Measurements from ENCODE around the gene FAM241B. TPM values are rescaled to one million over a fixed set of nuclear protein-coding genes. Genes with fewer than 3 reads are reported as not detected.

FAM241B gene
- total and polyA plus RNA-seq, 7 donors: 1.1 to 6.2 (median 2.8) TPM

GRCh38 chr10:69677985-69678654, 48.1 kb downstream of the FAM241B start:
- intact Hi-C loops (cut with DNase I): loop anchor here in 1 of 2 donors (5.0 kb wide), 1 partner anchor 1296 kb away; no protein-coding TSS in a partner anchor
- ATAC-seq: no peak
- no peaks in the 10 kb centered on the region for H3K9me3 ChIP-seq

DNA sequence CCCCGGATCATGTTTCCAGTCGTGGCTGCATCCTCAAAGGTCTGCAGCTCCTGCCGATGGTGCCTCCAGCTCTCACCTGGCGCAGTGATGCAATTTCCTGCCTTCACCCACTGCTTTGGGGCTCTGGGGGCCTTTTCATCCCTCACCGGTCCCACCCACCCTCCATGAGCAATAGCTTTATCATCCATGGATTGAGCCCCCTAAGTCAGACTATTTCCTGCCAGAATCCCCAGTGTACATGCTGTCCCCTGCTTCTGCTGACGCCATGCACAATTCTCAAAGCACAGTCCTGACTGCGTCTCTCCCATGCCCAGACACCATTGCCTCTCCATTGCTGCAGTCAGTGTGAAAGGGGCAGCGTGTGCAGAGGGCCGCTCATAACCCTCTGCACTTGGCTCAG, 49.7 kb downstream of the FAM241B start:
- 61 to 65% (median 64%) methylated on average over 9 of the region's 9 CpGs for WGBS, 3 donors
- no peaks in the 10 kb centered on the region for H3K36me3 ChIP-seq (ENCODE audit: insufficient read depth in 1 of 2, low read depth in 1 of 2)
- DNase-seq: no peak
- no peak overlapping the region for H3K4me3 ChIP-seq
- no peak for ATAC-seq
- intact Hi-C loops (cut with DNase I): loop anchor here in 1 of 2 donors (5.0 kb wide), 1 partner anchor 1297 kb away; no protein-coding TSS in a partner anchor
- no peak overlapping the region for H3K27ac ChIP-seq
- H3K27me3 ChIP-seq (ENCODE audit: insufficient read depth in 3 of 3, low read length in 2 of 3): peaks cover 0 to 4% (median 2%) of the 10 kb centered on the region in 3 donors
- no peaks in the 10 kb centered on the region for H3K9me3 ChIP-seq
- H3K4me1 ChIP-seq: no peaks in the 10 kb centered on the region
- TF ChIP-seq, protein P1, sequence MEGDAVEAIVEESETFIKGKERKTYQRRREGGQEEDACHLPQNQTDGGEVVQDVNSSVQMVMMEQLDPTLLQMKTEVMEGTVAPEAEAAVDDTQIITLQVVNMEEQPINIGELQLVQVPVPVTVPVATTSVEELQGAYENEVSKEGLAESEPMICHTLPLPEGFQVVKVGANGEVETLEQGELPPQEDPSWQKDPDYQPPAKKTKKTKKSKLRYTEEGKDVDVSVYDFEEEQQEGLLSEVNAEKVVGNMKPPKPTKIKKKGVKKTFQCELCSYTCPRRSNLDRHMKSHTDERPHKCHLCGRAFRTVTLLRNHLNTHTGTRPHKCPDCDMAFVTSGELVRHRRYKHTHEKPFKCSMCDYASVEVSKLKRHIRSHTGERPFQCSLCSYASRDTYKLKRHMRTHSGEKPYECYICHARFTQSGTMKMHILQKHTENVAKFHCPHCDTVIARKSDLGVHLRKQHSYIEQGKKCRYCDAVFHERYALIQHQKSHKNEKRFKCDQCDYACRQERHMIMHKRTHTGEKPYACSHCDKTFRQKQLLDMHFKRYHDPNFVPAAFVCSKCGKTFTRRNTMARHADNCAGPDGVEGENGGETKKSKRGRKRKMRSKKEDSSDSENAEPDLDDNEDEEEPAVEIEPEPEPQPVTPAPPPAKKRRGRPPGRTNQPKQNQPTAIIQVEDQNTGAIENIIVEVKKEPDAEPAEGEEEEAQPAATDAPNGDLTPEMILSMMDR (IDR thresholded peaks at IDR 0.05): no peak

More at GRCh38 chr10:69677985-69678654, 48.1 kb downstream of the FAM241B start:
- H3K4me3 ChIP-seq: no peak overlapping the region
- WGBS, 3 donors: 72 to 73% (median 72%) methylated on average over 20 of the region's 20 CpGs
- no peak overlapping the region for H3K27ac ChIP-seq
- no peak for DNase-seq
- H3K36me3 ChIP-seq (ENCODE audit: insufficient read depth in 1 of 2, low read depth in 1 of 2): no peaks in the 10 kb centered on the region
- H3K4me1 ChIP-seq: no peaks in the 10 kb centered on the region
- TF ChIP-seq, protein P1 (IDR thresholded peaks at IDR 0.05): no peak
- H3K27me3 ChIP-seq (ENCODE audit: insufficient read depth in 3 of 3, low read length in 2 of 3): peaks cover 0 to 4% (median 2%) of the 10 kb centered on the region in 3 donors

DNA sequence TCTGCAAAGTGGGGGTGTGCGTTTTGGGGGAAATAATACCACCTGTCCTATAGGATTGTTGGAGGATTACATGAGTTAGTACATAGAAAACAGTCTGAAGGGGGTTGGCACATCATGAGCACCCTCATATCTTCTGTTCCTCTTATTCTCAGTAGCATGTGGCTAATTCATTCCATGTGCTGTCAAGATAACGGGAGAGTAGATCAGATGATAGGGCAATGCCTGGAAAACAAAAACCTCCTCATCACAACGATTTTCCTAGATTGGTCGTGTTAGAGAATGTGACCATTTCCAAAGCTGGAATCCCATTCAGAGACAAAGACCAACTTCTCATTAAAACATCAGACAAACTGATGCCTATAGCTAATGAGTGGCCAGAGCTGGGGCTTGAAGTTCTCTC, 50.6 kb downstream of the FAM241B start:
- 63 to 72% (median 70%) methylated on average over 4 of the region's 4 CpGs for WGBS, 3 donors
- Histone ChIP-seq H3K4me1 (peaks cover 4% of the 10 kb centered on the region), H3K9me3 (no peaks in the 10 kb centered on the region), H3K27me3 (ENCODE audit: insufficient read depth in 3 of 3, low read length in 2 of 3) (peaks cover 0 to 4% (median 2%) of the 10 kb centered on the region in 3 donors), H3K27ac (no peak overlapping the region), H3K4me3 (no peak overlapping the region), H3K36me3 (ENCODE audit: insufficient read depth in 1 of 2, low read depth in 1 of 2) (no peaks in the 10 kb centered on the region)
- ATAC-seq (no peak), DNase-seq (no peak)
- TF ChIP-seq, protein P1 (IDR thresholded peaks at IDR 0.05): no peak
- intact Hi-C loops (cut with DNase I): no loop called here

GRCh38 chr10:69681436-69681835, 51.4 kb downstream of the FAM241B start:
- Histone ChIP-seq H3K27me3 (ENCODE audit: insufficient read depth in 3 of 3, low read length in 2 of 3) (peaks cover 0 to 4% (median 2%) of the 10 kb centered on the region in 3 donors), H3K36me3 (ENCODE audit: insufficient read depth in 1 of 2, low read depth in 1 of 2) (no peaks in the 10 kb centered on the region), H3K27ac (no peak overlapping the region), H3K4me1 (peaks cover 11% of the 10 kb centered on the region), H3K9me3 (no peaks in the 10 kb centered on the region), H3K4me3 (no peak overlapping the region)
- ATAC-seq (no peak), DNase-seq (no peak)
- intact Hi-C loops (cut with DNase I): no loop called here
- TF ChIP-seq, protein P1 (IDR thresholded peaks at IDR 0.05): no peak
- WGBS, 3 donors: 85 to 93% (median 92%) methylated on average over 6 of the region's 6 CpGs

All from psoas muscle (tissue), 8 donors.